HepG2 (cell line): ENCODE results near the gene GOT1.

Source experiments
- CREB1 ChIP-seq, 2 experiments: fragments of 450-650 bp in 1 of 2; IDR thresholded peaks; 2 replicates each; pipeline ENCODE4 v1.6.1; 2016 to 2017; ENCODE audit warnings: control low read depth in 1 of 2, mild to moderate bottlenecking in 1 of 2, missing compliant biosample characterization in 1 of 2, missing genetic modification characterization in 1 of 2
- CTCF ChIP-seq: sonication (generic); formaldehyde crosslinking; IDR thresholded peaks from 2 replicates; pipeline ENCODE4 v1.5.0; 2020; ENCODE audit warnings: mild to moderate bottlenecking, missing genetic modification reagents, moderate library complexity
- HOXA7 ChIP-seq: sonication (generic); formaldehyde crosslinking; IDR thresholded peaks from 2 replicates; pipeline ENCODE4 v1.8.1; 2022; ENCODE audit warnings: mild to moderate bottlenecking, missing genetic modification reagents, moderate library complexity
- PCBP2 ChIP-seq: fragments of 200-400 bp; formaldehyde crosslinking; optimal IDR thresholded peaks from 2 replicates; pipeline ENCODE3; 2018; ENCODE audit warnings: low read length, low read depth; ENCODE audit not compliant: poor library complexity, severe bottlenecking
- POLR2A ChIP-seq, 2 experiments: IDR thresholded peaks; 2 replicates each; pipeline ENCODE4 v1.6.1; 2011; ENCODE audit warnings: low read depth in 2 of 2, low read length in 2 of 2, mild to moderate bottlenecking in 1 of 2, moderate library complexity in 1 of 2; ENCODE audit not compliant: insufficient read depth in 1 of 2
- RNF2 ChIP-seq: fragments of 450-650 bp; conservative IDR thresholded peaks from 2 replicates; pipeline ENCODE4 v1.6.1; 2016; ENCODE audit warnings: low read depth
- SMYD3 ChIP-seq: sonication (generic); formaldehyde crosslinking; IDR thresholded peaks from 2 replicates; pipeline ENCODE4 v1.8.1; 2023; ENCODE audit warnings: mild to moderate bottlenecking, missing genetic modification reagents
- ZNF160 ChIP-seq: sonication (generic); formaldehyde crosslinking; IDR thresholded peaks from 2 replicates; pipeline ENCODE4 v1.8.0; 2022; ENCODE audit warnings: mild to moderate bottlenecking, inconsistent platforms, missing genetic modification reagents
- ZNF468 ChIP-seq: sonication (generic); formaldehyde crosslinking; IDR thresholded peaks from 2 replicates; pipeline ENCODE4 v1.8.0; 2022; ENCODE audit warnings: mild to moderate bottlenecking, moderate library complexity, missing genetic modification reagents
- ZNF513 ChIP-seq: sonication (generic); formaldehyde crosslinking; conservative IDR thresholded peaks from 2 replicates; pipeline ENCODE4 v1.5.0; 2020; ENCODE audit warnings: missing genetic modification reagents
- ZNF672 ChIP-seq: sonication (generic); formaldehyde crosslinking; IDR thresholded peaks from 2 replicates; pipeline ENCODE4 v1.8.1; 2022; ENCODE audit warnings: missing genetic modification reagents

- TF ChIP-seq CTCF (CRISPR knock-in tag), result no peak
- TF ChIP-seq PCBP2, result no peak
- TF ChIP-seq POLR2A (IDR thresholded peaks at IDR 0.05; ENCODE audit: insufficient read depth in 1 of 2, low read depth in 2 of 2, low read length in 2 of 2), result no peak
- TF ChIP-seq ZNF160 (CRISPR knock-in tag), result no peak
- no peak for TF ChIP-seq ZNF672 (CRISPR knock-in tag)
- TF ChIP-seq CREB1 (IDR thresholded peaks at IDR 0.05), result no peak
- TF ChIP-seq CREB1 (CRISPR knock-in tag; IDR thresholded peaks at IDR 0.05), result no peak
- no peak for TF ChIP-seq RNF2
- no peak for TF ChIP-seq ZNF513 (CRISPR knock-in tag)
- no peak for TF ChIP-seq ZNF468
- TF ChIP-seq HOXA7, result no peak
- TF ChIP-seq SMYD3 (CRISPR knock-in tag), result no peak
These were observed 30.8 kb downstream of the GOT1 start for GRCh38 chr10:99399664-99400063.
